GM19438 (cell line): ENCODE measurements around the gene LETM1.

Source experiments
- ATAC-seq: cut with Tn5 transposase; IDR thresholded peaks from one replicate; pipeline ENCODE4 v1.9.1; 2021; ENCODE audit warnings: low read depth; ENCODE audit not compliant: unreplicated experiment

Gene LETM1

GRCh38 chr4:1873291-1873690 is 17.3 kb upstream of the LETM1 start:
- ATAC-seq = no peak

- ATAC-seq = no peak
Measured at GRCh38 chr4:1872870-1873269, 16.9 kb upstream of the LETM1 start.

- peak; percentile 1 for ATAC-seq
Measured at GRCh38 chr4:1871471-1872021, 15.6 kb upstream of the LETM1 start.

- peak; percentile 43 for ATAC-seq
Measured at GRCh38 chr4:1870578-1871443, 14.9 kb upstream of the LETM1 start, which contains the start of gene NSD2. TSS of gene NSD2 (plus strand) at chr4:1871393. CDS start at chr4:1900655, 29,262 bp downstream.

- ATAC-seq = peak; percentile 47
Measured at GRCh38 chr4:1870328-1870577, 14.3 kb upstream of the LETM1 start.

- ATAC-seq = peak; percentile 10
Measured at GRCh38 chr4:1869530-1870327, 13.8 kb upstream of the LETM1 start.

GRCh38 chr4:1868912-1869311 is 13.0 kb upstream of the LETM1 start:
- no peak for ATAC-seq

GRCh38 chr4:1868293-1868692 is 12.3 kb upstream of the LETM1 start:
- no peak for ATAC-seq

- no peak for ATAC-seq
Measured at GRCh38 chr4:1866189-1866661, 10.3 kb upstream of the LETM1 start.

GRCh38 chr4:1864076-1865008 is 8.4 kb upstream of the LETM1 start:
- ATAC-seq = no peak

- no peak for ATAC-seq
Measured at GRCh38 chr4:1863297-1864033, 7.5 kb upstream of the LETM1 start.

- ATAC-seq = no peak
Measured at GRCh38 chr4:1862961-1863296, 7.0 kb upstream of the LETM1 start.

GRCh38 chr4:1862055-1862911 is 6.3 kb upstream of the LETM1 start:
- no peak for ATAC-seq

- no peak for ATAC-seq
Measured at GRCh38 chr4:1859389-1859753, 3.4 kb upstream of the LETM1 start.

- no peak for ATAC-seq
Measured at GRCh38 chr4:1857931-1858330, 2.0 kb upstream of the LETM1 start.

GRCh38 chr4:1856943-1857699 is 1.2 kb upstream of the LETM1 start:
- ATAC-seq = no peak

GRCh38 chr4:1855333-1856070 is 454 bp downstream of the LETM1 start:
- peak; percentile 15 for ATAC-seq

- ATAC-seq = no peak
Measured at GRCh38 chr4:1854752-1855151, 1.2 kb downstream of the LETM1 start.
